ENCODE measurements around the gene CUEDC2.

The CUEDC2 gene

DNA sequence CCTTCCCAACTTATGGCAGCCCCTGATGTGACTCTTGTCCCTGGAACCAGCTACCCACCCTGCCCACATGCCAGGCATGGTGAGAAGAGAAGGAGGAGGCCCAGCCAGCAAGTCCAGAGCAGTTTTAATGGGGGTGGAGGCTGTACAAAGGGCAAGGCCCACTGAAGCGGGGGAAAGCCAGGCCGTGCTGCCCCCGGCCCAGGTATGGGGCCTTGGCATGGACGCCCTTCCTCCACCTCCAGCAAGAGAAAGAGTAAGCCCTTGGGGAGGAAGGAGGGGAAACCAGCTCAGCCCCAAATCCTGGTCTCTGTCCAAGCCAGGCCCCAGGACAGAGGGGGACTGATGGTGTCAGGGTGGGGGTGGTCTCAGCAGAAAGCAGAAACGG is 29.9 kb downstream of the CUEDC2 start:
- Histone ChIP-seq H3K36me3 (ENCODE audit: control insufficient read depth in 1 of 2, insufficient read depth in 2 of 2, low read length in 2 of 2) (peaks cover 7 to 24% of the 10 kb centered on the region in 2 donors), H3K9me3 (ENCODE audit: control insufficient read depth in 1 of 2, low read length in 2 of 2) (no peaks in the 10 kb centered on the region), H3K27ac (ENCODE audit: low read depth, low read length) (no peak overlapping the region), H3K4me3 (ENCODE audit: low read depth in 1 of 2, low read length in 2 of 2) (no peak overlapping the region), H3K4me1 (ENCODE audit: control insufficient read depth in 1 of 2, insufficient read depth in 2 of 2, low read length in 2 of 2) (peaks cover 6 to 10% of the 10 kb centered on the region in 2 donors), H3K27me3 (ENCODE audit: control insufficient read depth in 1 of 2, insufficient read depth in 2 of 2, low read length in 2 of 2) (peaks cover 3% of the 10 kb centered on the region in 2 donors), H3K9ac (ENCODE audit: low read depth in 1 of 2, low read length in 2 of 2) (no peak overlapping the region)

DNA sequence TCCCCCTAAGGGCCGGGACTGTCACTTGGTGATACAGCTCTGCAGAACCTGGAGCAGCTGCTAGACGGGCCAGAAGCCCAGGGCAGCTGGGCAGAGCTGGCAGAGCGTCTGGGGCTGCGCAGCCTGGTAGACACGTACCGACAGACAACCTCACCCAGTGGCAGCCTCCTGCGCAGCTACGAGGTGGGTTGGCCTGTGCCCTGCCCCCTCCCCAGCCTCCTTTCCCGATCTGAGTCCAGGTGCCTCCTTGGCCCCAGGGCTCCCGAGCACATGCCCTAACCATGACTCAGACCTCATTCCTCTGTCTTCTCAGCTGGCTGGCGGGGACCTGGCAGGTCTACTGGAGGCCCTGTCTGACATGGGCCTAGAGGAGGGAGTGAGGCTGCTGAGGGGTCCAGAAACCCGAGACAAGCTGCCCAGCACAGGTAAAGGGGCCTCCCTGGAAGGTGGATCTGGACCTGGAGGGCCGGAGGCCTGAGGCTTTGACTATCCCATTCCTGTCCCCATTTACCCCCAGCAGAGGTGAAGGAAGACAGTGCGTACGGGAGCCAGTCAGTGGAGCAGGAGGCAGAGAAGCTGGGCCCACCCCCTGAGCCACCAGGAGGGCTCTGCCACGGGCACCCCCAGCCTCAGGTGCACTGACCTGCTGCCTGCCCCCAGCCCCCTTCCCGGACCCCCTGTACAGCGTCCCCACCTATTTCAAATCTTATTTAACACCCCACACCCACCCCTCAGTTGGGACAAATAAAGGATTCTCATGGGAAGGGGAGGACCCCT is 30.5 kb downstream of the CUEDC2 start:
- no peak overlapping the region for H3K4me3 ChIP-seq (ENCODE audit: low read depth in 1 of 2, low read length in 2 of 2)
- no peaks in the 10 kb centered on the region for H3K9me3 ChIP-seq (ENCODE audit: control insufficient read depth in 1 of 2, low read length in 2 of 2)
- H3K4me1 ChIP-seq (ENCODE audit: control insufficient read depth in 1 of 2, insufficient read depth in 2 of 2, low read length in 2 of 2): peaks cover 7 to 11% of the 10 kb centered on the region in 2 donors
- H3K27me3 ChIP-seq (ENCODE audit: control insufficient read depth in 1 of 2, insufficient read depth in 2 of 2, low read length in 2 of 2): no peaks in the 10 kb centered on the region
- no peak overlapping the region for H3K27ac ChIP-seq (ENCODE audit: low read depth, low read length)
- H3K36me3 ChIP-seq (ENCODE audit: control insufficient read depth in 1 of 2, insufficient read depth in 2 of 2, low read length in 2 of 2): peaks cover 7 to 25% of the 10 kb centered on the region in 2 donors
- no peak overlapping the region for H3K9ac ChIP-seq (ENCODE audit: low read depth in 1 of 2, low read length in 2 of 2)

DNA sequence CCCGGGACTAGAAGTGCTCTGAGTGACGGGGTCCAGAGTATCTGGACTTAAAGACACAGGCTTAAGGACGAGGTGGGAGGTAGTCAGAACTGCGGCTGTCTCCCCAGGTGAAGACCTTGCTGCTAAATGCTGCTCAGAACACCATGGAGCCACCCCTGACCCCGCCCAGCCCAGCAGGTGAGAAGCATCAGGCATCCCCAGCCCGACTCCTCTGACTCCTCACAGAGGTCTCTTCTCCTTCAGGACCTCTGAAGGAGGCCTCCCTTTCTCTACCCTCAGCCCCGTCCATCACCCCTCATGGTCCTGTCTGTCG is 31.1 kb downstream of the CUEDC2 start:
- Histone ChIP-seq H3K4me1 (ENCODE audit: control insufficient read depth in 1 of 2, insufficient read depth in 2 of 2, low read length in 2 of 2) (peaks cover 14 to 18% of the 10 kb centered on the region in 2 donors), H3K36me3 (ENCODE audit: control insufficient read depth in 1 of 2, insufficient read depth in 2 of 2, low read length in 2 of 2) (peaks cover 7 to 28% of the 10 kb centered on the region in 2 donors), H3K27me3 (ENCODE audit: control insufficient read depth in 1 of 2, insufficient read depth in 2 of 2, low read length in 2 of 2) (no peaks in the 10 kb centered on the region)

GRCh38 chr10:102400598-102401341 is 31.6 kb downstream of the CUEDC2 start:
- Histone ChIP-seq H3K9ac (ENCODE audit: low read depth in 1 of 2, low read length in 2 of 2) (no peak overlapping the region), H3K4me1 (ENCODE audit: control insufficient read depth in 1 of 2, insufficient read depth in 2 of 2, low read length in 2 of 2) (peaks cover 18 to 22% of the 10 kb centered on the region in 2 donors), H3K4me3 (ENCODE audit: low read depth in 1 of 2, low read length in 2 of 2) (no peak overlapping the region), H3K27ac (ENCODE audit: low read depth, low read length) (no peak overlapping the region), H3K36me3 (ENCODE audit: control insufficient read depth in 1 of 2, insufficient read depth in 2 of 2, low read length in 2 of 2) (peaks cover 7 to 28% of the 10 kb centered on the region in 2 donors), H3K9me3 (ENCODE audit: control insufficient read depth in 1 of 2, low read length in 2 of 2) (no peaks in the 10 kb centered on the region), H3K27me3 (ENCODE audit: control insufficient read depth in 1 of 2, insufficient read depth in 2 of 2, low read length in 2 of 2) (no peaks in the 10 kb centered on the region)

More for the DNA sequence above, 31.1 kb downstream of the CUEDC2 start:
- H3K27ac ChIP-seq (ENCODE audit: low read depth, low read length): no peak overlapping the region
- no peak overlapping the region for H3K9ac ChIP-seq (ENCODE audit: low read depth in 1 of 2, low read length in 2 of 2)
- no peak overlapping the region for H3K4me3 ChIP-seq (ENCODE audit: low read depth in 1 of 2, low read length in 2 of 2)
- no peaks in the 10 kb centered on the region for H3K9me3 ChIP-seq (ENCODE audit: control insufficient read depth in 1 of 2, low read length in 2 of 2)

DNA sequence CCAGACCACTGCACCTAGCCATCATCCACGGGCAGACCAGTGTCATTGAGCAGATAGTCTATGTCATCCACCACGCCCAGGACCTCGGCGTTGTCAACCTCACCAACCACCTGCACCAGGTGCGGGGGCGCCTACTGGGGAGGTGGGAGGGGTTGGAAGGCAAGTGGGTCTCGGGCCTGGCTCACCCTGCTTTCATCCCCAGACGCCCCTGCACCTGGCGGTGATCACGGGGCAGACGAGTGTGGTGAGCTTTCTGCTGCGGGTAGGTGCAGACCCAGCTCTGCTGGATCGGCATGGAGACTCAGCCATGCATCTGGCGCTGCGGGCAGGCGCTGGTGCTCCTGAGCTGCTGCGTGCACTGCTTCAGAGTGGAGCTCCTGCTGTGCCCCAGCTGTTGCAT is 32.3 kb downstream of the CUEDC2 start:
- H3K9ac ChIP-seq (ENCODE audit: low read depth in 1 of 2, low read length in 2 of 2): peak overlapping the region in 1 of 2 donors; percentile 63

GRCh38 chr10:102399217-102400021 is 33.0 kb downstream of the CUEDC2 start:
- Histone ChIP-seq H3K27ac (ENCODE audit: low read depth, low read length) (peak overlapping the region; percentile 67), H3K9ac (ENCODE audit: low read depth in 1 of 2, low read length in 2 of 2) (peak overlapping the region; percentile 32 to 63), H3K27me3 (ENCODE audit: control insufficient read depth in 1 of 2, insufficient read depth in 2 of 2, low read length in 2 of 2) (no peaks in the 10 kb centered on the region), H3K9me3 (ENCODE audit: control insufficient read depth in 1 of 2, low read length in 2 of 2) (no peaks in the 10 kb centered on the region), H3K4me1 (ENCODE audit: control insufficient read depth in 1 of 2, insufficient read depth in 2 of 2, low read length in 2 of 2) (peaks cover 21 to 29% of the 10 kb centered on the region in 2 donors), H3K4me3 (ENCODE audit: low read depth in 1 of 2, low read length in 2 of 2) (peak overlapping the region; percentile 63 to 65), H3K36me3 (ENCODE audit: control insufficient read depth in 1 of 2, insufficient read depth in 2 of 2, low read length in 2 of 2) (peaks cover 7 to 28% of the 10 kb centered on the region in 2 donors)

More for the DNA sequence above, 32.3 kb downstream of the CUEDC2 start:
- H3K36me3 ChIP-seq (ENCODE audit: control insufficient read depth in 1 of 2, insufficient read depth in 2 of 2, low read length in 2 of 2): peaks cover 7 to 28% of the 10 kb centered on the region in 2 donors
- no peaks in the 10 kb centered on the region for H3K27me3 ChIP-seq (ENCODE audit: control insufficient read depth in 1 of 2, insufficient read depth in 2 of 2, low read length in 2 of 2)
- no peaks in the 10 kb centered on the region for H3K9me3 ChIP-seq (ENCODE audit: control insufficient read depth in 1 of 2, low read length in 2 of 2)
- H3K4me1 ChIP-seq (ENCODE audit: control insufficient read depth in 1 of 2, insufficient read depth in 2 of 2, low read length in 2 of 2): peaks cover 18 to 24% of the 10 kb centered on the region in 2 donors
- H3K4me3 ChIP-seq (ENCODE audit: low read depth in 1 of 2, low read length in 2 of 2): peak overlapping the region in 1 of 2 donors; percentile 63
- H3K27ac ChIP-seq (ENCODE audit: low read depth, low read length): no peak overlapping the region

GRCh38 chr10:102398172-102399020 is 34.0 kb downstream of the CUEDC2 start:
- H3K9ac ChIP-seq (ENCODE audit: low read depth in 1 of 2, low read length in 2 of 2): no peak overlapping the region
- H3K27ac ChIP-seq (ENCODE audit: low read depth, low read length): no peak overlapping the region
- H3K9me3 ChIP-seq (ENCODE audit: control insufficient read depth in 1 of 2, low read length in 2 of 2): no peaks in the 10 kb centered on the region
- H3K4me3 ChIP-seq (ENCODE audit: low read depth in 1 of 2, low read length in 2 of 2): peak overlapping the region; percentile 63 to 65
- H3K4me1 ChIP-seq (ENCODE audit: control insufficient read depth in 1 of 2, insufficient read depth in 2 of 2, low read length in 2 of 2): peaks cover 21 to 33% of the 10 kb centered on the region in 2 donors
- peaks cover 7 to 28% of the 10 kb centered on the region in 2 donors for H3K36me3 ChIP-seq (ENCODE audit: control insufficient read depth in 1 of 2, insufficient read depth in 2 of 2, low read length in 2 of 2)
- H3K27me3 ChIP-seq (ENCODE audit: control insufficient read depth in 1 of 2, insufficient read depth in 2 of 2, low read length in 2 of 2): no peaks in the 10 kb centered on the region

DNA sequence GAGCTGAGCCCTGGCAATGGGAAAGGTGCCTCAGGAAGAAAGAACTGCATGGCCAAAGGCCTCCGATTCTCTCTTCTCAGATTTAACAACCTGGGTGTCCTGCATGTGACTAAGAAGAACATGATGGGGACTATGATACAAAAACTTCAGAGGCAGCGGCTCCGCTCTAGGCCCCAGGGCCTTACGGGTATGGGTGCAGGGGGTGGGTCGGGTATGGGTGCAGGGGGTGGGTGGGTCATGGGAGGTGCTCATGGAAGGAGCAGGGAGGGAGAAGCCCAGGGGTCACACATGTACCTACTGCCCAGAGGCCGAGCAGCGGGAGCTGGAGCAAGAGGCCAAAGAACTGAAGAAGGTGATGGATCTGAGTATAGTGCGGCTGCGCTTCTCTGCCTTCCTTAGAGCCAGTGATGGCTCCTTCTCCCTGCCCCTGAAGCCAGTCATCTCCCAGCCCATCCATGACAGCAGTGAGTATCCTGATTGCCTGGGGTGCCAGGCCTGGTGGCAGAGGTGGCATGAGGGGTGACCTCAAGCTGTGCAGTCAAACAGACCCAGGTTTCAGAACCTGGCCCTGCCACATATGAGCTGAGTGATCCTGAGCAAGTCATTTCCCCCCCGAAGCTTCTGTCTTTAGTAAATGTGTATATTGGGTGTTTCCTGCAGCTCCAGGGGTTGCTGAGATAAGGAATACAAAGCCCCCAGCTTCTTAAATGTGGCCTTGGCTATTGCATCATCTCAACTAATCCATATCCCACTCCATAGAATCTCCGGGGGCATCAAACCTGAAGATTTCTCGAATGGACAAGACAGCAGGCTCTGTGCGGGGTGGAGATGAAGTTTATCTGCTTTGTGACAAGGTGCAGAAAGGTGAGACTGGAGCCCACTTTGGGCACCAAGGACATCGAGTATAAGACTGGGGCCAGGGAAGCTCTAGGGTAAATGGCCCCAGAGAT is 34.9 kb downstream of the CUEDC2 start:
- no peaks in the 10 kb centered on the region for H3K9me3 ChIP-seq (ENCODE audit: control insufficient read depth in 1 of 2, low read length in 2 of 2)
- H3K9ac ChIP-seq (ENCODE audit: low read depth in 1 of 2, low read length in 2 of 2): no peak overlapping the region
- no peak overlapping the region for H3K27ac ChIP-seq (ENCODE audit: low read depth, low read length)
- H3K4me3 ChIP-seq (ENCODE audit: low read depth in 1 of 2, low read length in 2 of 2): no peak overlapping the region
- H3K27me3 ChIP-seq (ENCODE audit: control insufficient read depth in 1 of 2, insufficient read depth in 2 of 2, low read length in 2 of 2): no peaks in the 10 kb centered on the region
- peaks cover 7 to 28% of the 10 kb centered on the region in 2 donors for H3K36me3 ChIP-seq (ENCODE audit: control insufficient read depth in 1 of 2, insufficient read depth in 2 of 2, low read length in 2 of 2)
- peaks cover 21 to 33% of the 10 kb centered on the region in 2 donors for H3K4me1 ChIP-seq (ENCODE audit: control insufficient read depth in 1 of 2, insufficient read depth in 2 of 2, low read length in 2 of 2)

Data from duodenal mucosa (tissue), 2 donors.